ENCODE results near the gene PCID2. TPM values are rescaled to one million over a fixed set of nuclear protein-coding genes. Genes with fewer than 3 reads are reported as not detected.

PCID2 gene
- total RNA-seq, 1 experiment from 2014 or later, result 39.7 TPM

DNA sequence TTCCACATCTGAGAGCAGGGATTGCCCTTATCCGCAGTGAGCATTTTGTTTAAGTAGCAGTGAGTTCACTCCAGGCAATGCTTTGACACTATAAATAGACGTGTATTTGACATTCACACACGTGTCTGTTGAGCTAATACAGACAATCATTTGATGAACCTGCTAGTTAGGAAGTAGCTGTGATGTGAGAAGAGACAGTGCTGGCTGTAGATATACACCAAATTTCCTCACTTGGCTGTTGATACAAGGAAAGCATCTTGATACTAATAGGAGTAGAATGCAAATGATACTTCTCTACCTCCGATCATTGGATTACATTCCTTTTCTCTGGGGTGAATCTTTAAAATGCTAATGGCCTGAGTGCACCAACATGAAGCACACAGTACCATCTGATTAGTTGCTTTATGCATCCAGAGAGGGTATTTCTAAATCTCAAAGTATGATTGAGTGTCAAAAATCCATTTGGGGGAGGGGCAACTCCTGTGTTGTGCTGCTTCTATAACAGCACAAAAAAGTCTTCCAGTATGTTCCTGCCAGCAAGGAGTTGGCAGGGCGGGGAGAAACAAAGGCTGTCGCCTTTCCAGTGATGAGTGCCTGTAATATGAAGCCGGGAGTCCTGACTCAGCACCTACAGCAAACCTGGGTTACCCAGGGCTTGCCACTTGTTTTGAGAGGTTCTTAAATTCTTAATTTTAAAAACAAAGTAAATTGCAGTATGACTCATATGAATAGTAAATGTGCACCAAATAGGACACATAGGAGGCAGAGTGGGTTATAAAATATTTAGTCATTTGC is 8.0 kb upstream of the PCID2 start:
- Histone ChIP-seq H3K36me3 (ENCODE audit: control insufficient read depth, insufficient read depth, low read length) (no peaks in the 10 kb centered on the region; the same call in 1 of the 2 replicates), H3K9me3 (ENCODE audit: control insufficient read depth, insufficient read depth, low read depth, low read length) (no peaks in the 10 kb centered on the region), H3K4me1 (ENCODE audit: control insufficient read depth, insufficient read depth, low read length) (peaks cover 16% of the 10 kb centered on the region), H3K4me3 (ENCODE audit: low read depth in 2 of 2, low read length in 2 of 2) (no peak overlapping the region), H3K27me3 (ENCODE audit: control insufficient read depth, insufficient read depth, low read length) (no peaks in the 10 kb centered on the region), H3K27ac (ENCODE audit: low read length) (peak overlapping the region; percentile 29; the same call in 1 of the 2 replicates)
- BruUV-seq (replicated peaks), result no TSS peak
- DNase-seq (ENCODE audit: low read depth, low spot score), result no peak
- POLR2A ChIA-PET, result no interaction called here
- intact Hi-C loops (cut with micrococcal nuclease; ENCODE audit: unreplicated experiment), result no loop called here
- CTCF ChIA-PET, result no interaction called here
- ATAC-seq, result peak; percentile 84
- TF ChIP-seq SIN3A (IDR thresholded peaks at IDR 0.05; ENCODE audit: borderline replicate concordance, insufficient read depth, low read depth, low read length), result no peak
- TF ChIP-seq, protein P1, sequence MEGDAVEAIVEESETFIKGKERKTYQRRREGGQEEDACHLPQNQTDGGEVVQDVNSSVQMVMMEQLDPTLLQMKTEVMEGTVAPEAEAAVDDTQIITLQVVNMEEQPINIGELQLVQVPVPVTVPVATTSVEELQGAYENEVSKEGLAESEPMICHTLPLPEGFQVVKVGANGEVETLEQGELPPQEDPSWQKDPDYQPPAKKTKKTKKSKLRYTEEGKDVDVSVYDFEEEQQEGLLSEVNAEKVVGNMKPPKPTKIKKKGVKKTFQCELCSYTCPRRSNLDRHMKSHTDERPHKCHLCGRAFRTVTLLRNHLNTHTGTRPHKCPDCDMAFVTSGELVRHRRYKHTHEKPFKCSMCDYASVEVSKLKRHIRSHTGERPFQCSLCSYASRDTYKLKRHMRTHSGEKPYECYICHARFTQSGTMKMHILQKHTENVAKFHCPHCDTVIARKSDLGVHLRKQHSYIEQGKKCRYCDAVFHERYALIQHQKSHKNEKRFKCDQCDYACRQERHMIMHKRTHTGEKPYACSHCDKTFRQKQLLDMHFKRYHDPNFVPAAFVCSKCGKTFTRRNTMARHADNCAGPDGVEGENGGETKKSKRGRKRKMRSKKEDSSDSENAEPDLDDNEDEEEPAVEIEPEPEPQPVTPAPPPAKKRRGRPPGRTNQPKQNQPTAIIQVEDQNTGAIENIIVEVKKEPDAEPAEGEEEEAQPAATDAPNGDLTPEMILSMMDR (IDR thresholded peaks at IDR 0.05), result no peak
- TF ChIP-seq, protein P2, sequence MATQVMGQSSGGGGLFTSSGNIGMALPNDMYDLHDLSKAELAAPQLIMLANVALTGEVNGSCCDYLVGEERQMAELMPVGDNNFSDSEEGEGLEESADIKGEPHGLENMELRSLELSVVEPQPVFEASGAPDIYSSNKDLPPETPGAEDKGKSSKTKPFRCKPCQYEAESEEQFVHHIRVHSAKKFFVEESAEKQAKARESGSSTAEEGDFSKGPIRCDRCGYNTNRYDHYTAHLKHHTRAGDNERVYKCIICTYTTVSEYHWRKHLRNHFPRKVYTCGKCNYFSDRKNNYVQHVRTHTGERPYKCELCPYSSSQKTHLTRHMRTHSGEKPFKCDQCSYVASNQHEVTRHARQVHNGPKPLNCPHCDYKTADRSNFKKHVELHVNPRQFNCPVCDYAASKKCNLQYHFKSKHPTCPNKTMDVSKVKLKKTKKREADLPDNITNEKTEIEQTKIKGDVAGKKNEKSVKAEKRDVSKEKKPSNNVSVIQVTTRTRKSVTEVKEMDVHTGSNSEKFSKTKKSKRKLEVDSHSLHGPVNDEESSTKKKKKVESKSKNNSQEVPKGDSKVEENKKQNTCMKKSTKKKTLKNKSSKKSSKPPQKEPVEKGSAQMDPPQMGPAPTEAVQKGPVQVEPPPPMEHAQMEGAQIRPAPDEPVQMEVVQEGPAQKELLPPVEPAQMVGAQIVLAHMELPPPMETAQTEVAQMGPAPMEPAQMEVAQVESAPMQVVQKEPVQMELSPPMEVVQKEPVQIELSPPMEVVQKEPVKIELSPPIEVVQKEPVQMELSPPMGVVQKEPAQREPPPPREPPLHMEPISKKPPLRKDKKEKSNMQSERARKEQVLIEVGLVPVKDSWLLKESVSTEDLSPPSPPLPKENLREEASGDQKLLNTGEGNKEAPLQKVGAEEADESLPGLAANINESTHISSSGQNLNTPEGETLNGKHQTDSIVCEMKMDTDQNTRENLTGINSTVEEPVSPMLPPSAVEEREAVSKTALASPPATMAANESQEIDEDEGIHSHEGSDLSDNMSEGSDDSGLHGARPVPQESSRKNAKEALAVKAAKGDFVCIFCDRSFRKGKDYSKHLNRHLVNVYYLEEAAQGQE (IDR thresholded peaks at IDR 0.05; ENCODE audit: insufficient read depth in 1 of 2, low read depth in 2 of 2, low read length in 1 of 2), result no peak
- no peak for TF ChIP-seq TCF7L2 (IDR thresholded peaks at IDR 0.05; ENCODE audit: low read depth, low read length)
- no peak for TF ChIP-seq POLR2AphosphoS5 (IDR thresholded peaks at IDR 0.05; ENCODE audit: low read depth, low read length)
- in situ Hi-C loops (cut with HindIII; ENCODE audit: low pct_unique_long_range_greater_than_20kb, low sequenced_read_pairs), result no loop called here

DNA sequence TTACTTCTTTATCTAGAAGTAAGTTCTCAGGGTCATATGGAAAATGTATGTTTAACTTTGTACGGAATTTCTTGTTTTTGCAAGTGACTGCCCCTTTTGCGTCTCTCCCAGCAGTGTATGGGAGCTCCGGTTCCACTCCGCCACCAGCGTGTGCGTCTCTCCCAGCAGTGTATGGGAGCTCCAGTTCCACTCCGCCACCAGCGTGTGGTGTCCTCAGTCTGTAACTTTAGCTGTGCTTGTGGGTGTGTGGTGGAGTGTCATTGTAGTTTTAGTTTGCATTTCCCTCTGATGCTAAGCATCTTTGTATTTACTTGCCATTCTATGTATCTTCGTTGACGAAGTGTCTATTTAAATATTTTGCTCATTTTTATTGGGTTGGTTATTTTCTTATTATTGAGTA is 3.3 kb upstream of the PCID2 start:
- POLR2A ChIA-PET, result no interaction called here
- CTCF ChIA-PET, result no interaction called here
- DNase-seq (ENCODE audit: low read depth, low spot score) (no peak), ATAC-seq (no peak)
- Histone ChIP-seq H3K4me3 (ENCODE audit: low read depth in 2 of 2, low read length in 2 of 2) (no peak overlapping the region), H3K9me3 (ENCODE audit: control insufficient read depth, insufficient read depth, low read depth, low read length) (no peaks in the 10 kb centered on the region), H3K27me3 (ENCODE audit: control insufficient read depth, insufficient read depth, low read length) (no peaks in the 10 kb centered on the region), H3K27ac (ENCODE audit: low read length) (no peak overlapping the region), H3K4me1 (ENCODE audit: control insufficient read depth, insufficient read depth, low read length) (peaks cover 22% of the 10 kb centered on the region), H3K36me3 (ENCODE audit: control insufficient read depth, insufficient read depth, low read length) (peaks cover 4% of the 10 kb centered on the region)
- no TSS peak for BruUV-seq (replicated peaks)
- intact Hi-C loops (cut with micrococcal nuclease; ENCODE audit: unreplicated experiment), result no loop called here
- TF ChIP-seq POLR2AphosphoS5 (IDR thresholded peaks at IDR 0.05; ENCODE audit: low read depth, low read length) (no peak), SIN3A (IDR thresholded peaks at IDR 0.05; ENCODE audit: borderline replicate concordance, insufficient read depth, low read depth, low read length) (no peak), TCF7L2 (IDR thresholded peaks at IDR 0.05; ENCODE audit: low read depth, low read length) (no peak)
- TF ChIP-seq, protein P2 (IDR thresholded peaks at IDR 0.05; ENCODE audit: insufficient read depth in 1 of 2, low read depth in 2 of 2, low read length in 1 of 2), result no peak
- TF ChIP-seq, protein P1 (IDR thresholded peaks at IDR 0.05), result peak; percentile 10; the same call in 1 of the 2 replicates
- in situ Hi-C loops (cut with HindIII; ENCODE audit: low pct_unique_long_range_greater_than_20kb, low sequenced_read_pairs), result no loop called here
